Stimulated activated CD4-positive, alpha-beta T cell treated with anti-CD3 and anti-CD28 coated beads, Interleukin-15, amount 100 ng/mL, for 24 hours (primary cell): ENCODE measurements around the gene PAM.
"Not testable (repeated sequence)": the region's sequence is repeated elsewhere in the genome, so short reads cannot be mapped to it uniquely, and the experiment has no call there.

Source experiments
- DNase-seq: peaks from one replicate; pipeline ENCODE4 v3.0.0-alpha.2; 2020

The PAM gene

DNA sequence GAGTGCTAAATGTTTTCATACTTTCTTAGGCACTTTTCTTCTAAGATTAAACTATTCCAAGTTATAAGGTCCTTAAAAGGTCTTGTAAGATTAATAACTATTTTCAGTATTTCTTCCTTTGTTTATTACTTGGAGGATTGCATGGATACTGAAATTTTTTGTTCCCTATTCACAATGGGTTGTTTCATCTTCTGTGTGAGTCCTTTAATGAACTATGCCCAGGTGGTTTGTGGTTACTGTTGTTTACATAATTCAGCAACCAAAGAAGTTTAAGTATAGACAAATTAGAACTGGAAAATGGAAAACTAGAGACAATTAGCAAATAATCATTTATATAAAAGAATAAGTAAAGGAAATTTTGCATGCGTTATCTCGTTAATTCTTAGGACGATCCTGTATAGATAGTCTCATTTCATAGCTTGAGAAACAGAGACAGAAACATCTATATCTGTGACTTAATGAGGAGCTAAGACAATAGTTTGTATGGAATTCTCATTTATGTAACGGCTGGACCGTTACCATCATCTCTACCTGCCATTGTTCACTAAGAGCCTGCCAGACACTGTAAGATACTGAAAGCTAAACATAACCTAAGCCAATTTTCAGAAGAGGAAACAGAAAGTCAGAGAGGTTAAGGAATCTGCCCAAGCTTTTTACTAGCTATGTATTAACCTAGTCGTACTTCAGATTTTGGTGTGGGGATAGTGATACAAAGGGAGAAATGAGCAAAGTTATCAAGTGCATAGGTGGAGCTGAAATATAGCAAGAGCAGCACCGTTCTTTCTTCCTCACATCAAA lies 148.2 kb downstream of the PAM start:
- no peak for DNase-seq

- DNase-seq, result no peak
These were observed 150.0 kb downstream of the PAM start for GRCh38 chr5:102905056-102905455.

- not testable (repeated sequence) for DNase-seq
These were observed 152.0 kb downstream of the PAM start for GRCh38 chr5:102907099-102907498.

GRCh38 chr5:102910240-102911226 lies 155.4 kb downstream of the PAM start:
- no peak for DNase-seq

DNA sequence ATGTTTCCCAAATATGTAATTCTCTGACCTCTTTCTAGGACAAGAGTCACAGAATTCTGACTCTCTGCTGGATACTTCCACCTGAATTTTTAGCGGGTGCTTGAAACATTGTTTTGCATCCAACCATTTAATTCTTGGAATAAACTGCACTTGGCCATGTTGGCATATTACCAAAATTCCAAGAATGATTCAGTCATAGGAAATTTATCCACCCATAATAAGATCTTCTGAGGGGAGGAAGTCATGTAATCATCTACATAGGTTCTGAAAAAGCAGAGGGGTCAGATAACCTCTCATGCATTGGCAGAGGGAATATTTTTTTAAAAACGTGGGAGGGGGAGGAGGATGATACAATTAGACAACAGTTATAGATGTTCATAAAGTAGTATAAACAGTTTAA lies 156.9 kb downstream of the PAM start:
- no peak for DNase-seq

- DNase-seq, result no peak
These were observed 161.0 kb downstream of the PAM start for GRCh38 chr5:102916109-102916508.

DNA sequence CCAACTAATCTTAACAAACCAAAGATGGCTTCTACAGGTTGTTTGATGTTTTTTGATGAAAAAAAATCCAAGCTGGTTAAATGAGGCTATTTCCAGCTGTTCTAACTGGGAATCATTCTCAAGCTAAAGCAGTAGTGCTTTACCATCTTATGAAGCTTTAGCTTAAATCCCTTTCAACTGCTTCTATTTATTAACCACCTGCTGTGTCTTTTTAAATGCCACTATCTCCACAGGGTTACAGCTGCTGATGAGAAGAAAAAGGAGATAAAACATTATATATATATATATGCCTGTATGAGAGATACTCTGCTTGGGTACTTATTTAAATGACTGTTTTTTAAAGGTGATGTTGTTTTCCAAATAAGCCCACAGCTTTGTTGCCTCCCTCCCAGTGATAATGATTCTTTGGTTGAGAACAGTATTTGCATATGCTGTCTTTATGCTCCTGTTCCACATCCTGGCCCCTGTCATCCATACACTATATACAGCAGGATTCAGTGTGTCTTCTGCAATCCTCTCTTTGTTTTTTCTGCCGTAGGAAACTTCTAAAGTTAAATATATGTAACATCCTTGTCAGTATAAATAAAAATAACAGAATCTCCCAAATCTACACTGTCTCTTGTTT lies 164.0 kb downstream of the PAM start:
- no peak for DNase-seq

DNA sequence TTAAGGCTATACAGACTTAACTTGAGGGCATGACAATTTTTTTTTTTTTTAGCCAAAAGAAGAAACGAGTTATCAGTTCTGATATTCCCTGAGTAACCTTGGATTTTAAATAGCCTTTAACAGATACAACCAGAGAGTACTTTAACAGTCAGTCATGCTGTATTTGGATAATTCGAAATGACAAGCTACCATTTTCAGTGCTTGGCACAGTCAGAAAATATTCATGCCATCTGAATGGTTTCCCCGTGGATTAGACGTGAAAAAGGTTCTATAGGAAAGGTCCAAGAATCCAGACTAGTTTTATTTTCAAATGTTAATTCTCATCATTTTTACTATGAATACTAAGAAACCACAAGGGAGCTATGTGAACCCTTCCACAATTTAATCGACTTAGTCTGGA lies 165.7 kb downstream of the PAM start:
- no peak for DNase-seq

DNA sequence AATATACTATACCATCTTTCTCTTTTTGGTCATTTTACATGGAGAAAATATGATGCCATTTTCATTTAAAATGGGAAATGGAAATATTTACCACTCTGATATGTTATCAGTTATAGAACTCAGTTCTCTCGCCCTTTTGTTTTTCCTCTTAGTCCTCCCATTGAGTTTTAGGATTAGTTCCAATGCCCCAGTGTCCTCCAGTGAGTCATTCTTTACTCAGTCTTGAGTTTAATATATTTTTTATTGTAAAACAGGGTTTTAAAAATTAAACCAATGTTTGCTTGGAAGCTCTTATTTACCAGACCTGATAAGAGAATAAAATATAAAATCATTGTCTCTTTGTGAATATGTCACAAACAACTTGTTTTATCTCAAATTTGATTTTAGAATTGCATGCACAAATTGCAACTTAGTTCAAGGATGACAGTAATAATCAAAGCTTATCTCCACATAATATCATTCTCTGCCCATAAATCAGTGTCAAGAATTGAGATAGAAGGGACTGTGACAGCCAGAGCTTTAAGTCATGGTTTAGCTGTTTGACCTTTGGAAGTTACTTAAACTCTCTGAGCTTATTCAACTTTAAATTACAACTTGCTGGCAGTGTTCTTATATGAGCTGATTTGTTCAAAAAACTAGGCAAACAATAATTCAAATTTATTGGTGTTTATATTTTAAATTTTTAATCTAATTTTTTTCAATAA lies 166.4 kb downstream of the PAM start:
- no peak for DNase-seq

GRCh38 chr5:102922111-102922720 lies 167.1 kb downstream of the PAM start:
- DNase-seq, result no peak

GRCh38 chr5:102922799-102923477 lies 167.8 kb downstream of the PAM start:
- no peak for DNase-seq

- no peak for DNase-seq
These were observed 169.9 kb downstream of the PAM start for GRCh38 chr5:102924963-102925362.

- DNase-seq, result no peak
These were observed 171.9 kb downstream of the PAM start for GRCh38 chr5:102927007-102927406.

DNA sequence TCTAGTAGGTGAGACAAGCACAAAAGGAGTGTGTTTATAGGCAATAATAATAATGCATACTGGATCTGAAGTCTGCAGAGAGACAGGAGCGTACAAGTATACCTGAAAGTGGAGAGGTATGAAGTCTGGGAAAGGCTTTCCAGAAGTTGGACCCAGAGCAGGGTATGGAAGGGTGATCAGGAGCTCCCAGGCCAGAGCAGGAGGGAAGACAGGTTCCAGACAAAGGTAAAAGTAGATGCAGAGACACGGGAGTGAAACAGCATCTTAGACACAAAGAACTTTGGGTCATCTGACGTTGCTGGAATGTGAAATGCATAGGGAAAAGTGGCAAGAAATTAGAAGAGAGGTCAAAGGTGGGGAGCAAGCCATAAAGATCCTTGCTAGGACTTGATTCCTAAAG lies 175.1 kb downstream of the PAM start:
- no peak for DNase-seq

DNA sequence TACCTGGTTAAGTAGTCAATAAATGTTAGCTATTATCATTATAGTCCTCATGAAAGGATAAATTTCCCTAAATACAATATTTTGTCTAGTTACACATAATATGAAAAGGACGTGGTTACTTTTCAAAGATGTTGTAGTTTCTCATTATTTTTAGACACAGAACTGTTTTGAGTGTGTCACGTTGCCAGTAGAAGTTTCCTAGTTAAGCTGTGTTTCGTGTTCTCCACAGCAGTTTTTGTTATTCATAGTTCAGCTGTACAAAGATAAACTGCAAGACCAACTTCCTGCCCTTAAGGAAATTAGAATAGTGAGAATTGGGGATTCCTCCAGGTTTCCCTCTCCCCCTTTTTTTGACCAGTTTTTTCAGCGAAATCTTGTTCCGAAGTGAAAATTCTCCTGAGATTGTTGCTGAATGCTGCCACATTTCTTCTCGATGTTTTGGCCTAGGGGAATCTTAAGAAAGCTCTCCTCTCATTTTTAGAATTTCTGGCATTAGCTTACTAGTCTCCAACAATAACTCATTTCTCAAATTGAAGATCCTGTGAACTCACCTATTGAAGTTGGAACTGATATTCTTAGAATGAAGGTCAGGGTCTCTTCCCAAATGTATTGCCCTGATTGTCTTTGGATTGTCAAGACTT lies 176.1 kb downstream of the PAM start:
- DNase-seq, result no peak

- DNase-seq, result no peak
These were observed 177.7 kb downstream of the PAM start for GRCh38 chr5:102932781-102933180.

GRCh38 chr5:102933316-102933715 lies 178.2 kb downstream of the PAM start:
- DNase-seq, result no peak

DNA sequence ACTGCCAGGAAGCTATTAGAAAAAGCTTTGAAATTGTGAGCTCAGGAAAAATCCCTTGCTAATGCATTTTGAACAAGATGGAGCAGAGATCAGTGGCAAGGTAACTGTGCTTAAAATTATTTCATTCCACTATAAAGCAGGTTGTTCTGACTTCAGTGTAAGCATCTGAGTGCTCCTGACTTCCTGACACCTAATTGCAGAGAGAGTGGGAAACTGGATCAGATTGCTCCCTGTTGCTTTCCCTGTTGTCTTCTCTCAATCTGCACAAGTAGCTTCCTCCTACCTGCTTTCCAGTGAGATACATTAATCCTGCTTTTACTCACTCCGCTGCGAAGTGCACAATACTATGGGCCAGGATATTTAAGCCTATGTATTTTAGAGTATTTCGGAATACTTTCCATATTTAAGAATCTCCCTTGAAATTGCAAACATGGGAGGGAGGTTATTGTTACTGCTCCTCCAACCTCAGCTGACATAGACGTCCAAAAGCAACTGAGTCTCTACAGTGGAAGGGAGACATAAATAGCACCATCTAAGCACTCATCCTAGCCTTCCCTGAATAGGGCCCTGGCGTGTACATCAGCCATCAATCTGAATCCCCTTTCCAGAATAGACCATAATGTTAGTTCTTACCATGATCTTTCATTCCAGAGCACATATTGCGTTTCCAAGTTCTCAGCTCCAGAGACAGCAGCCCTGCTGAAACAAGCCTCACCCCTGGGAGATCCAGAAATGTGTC lies 178.8 kb downstream of the PAM start:
- no peak for DNase-seq

DNA sequence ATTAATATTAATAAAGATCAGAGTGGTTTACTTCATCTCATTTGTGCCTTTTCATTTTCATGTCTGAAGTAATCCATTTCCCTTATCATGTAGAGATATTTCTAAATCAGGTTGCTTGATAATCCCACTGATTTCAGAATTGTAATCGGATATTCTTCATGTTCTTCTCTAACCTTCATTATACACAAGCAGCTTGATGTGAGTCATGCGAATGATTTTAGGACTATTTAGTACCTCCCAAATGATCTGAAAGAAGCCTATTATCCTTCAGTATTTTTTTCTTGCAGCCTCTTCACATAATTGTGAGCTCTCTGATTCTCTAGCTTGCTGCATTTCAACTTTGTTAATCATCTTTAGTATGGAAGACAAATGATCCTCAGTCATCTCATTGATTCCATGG lies 182.8 kb downstream of the PAM start:
- DNase-seq, result no peak

DNA sequence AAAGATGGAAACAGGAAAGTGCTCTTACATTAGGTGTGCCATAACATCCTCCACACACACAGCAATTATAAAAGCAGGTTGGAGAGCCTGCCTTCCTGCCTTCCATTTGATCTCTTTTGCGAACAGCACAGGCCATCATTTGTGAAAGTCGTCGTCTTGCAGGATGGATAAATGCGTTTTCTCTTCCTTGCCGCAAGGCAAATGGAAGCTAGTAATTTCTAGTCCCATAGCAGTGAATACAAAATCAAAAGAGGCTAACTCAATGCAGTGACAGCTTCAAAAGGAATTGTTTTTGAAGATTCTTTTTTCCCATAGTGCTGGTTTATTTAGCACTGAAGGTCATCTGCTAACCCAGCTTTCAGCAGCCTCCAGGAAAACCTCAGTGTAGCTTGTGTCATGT lies 186.0 kb downstream of the PAM start:
- no peak for DNase-seq

GRCh38 chr5:102946414-102946813 lies 191.3 kb downstream of the PAM start:
- no peak for DNase-seq
